ENCODE results near the gene GALNT9.
"Not testable (repeated sequence)": the region's sequence is repeated elsewhere in the genome, so short reads cannot be mapped to it uniquely, and the experiment has no call there.

The GALNT9 gene

GRCh38 chr12:132258543-132258942 lies 70.8 kb downstream of the GALNT9 start:
- H3K27me3 Mint-ChIP-seq (ENCODE audit: low read depth), result no peaks in the 10 kb centered on the region
- no peaks in the 10 kb centered on the region for H3K9me3 Mint-ChIP-seq
- H3K4me3 Mint-ChIP-seq, result no peak overlapping the region

GRCh38 chr12:132257955-132258490 lies 71.4 kb downstream of the GALNT9 start:
- H3K4me3 Mint-ChIP-seq, result no peak overlapping the region
- no peaks in the 10 kb centered on the region for H3K36me3 Mint-ChIP-seq (ENCODE audit: low read depth)
- H3K4me1 Mint-ChIP-seq (ENCODE audit: low read depth), result no peaks in the 10 kb centered on the region
- no peak overlapping the region for H3K27ac Mint-ChIP-seq
- H3K9me3 Mint-ChIP-seq, result no peaks in the 10 kb centered on the region
- H3K27me3 Mint-ChIP-seq (ENCODE audit: low read depth), result no peaks in the 10 kb centered on the region
- DNase-seq (ENCODE audit: low spot score), result no peak

More at GRCh38 chr12:132258543-132258942, 70.8 kb downstream of the GALNT9 start:
- no peak for DNase-seq (ENCODE audit: low spot score)
- Mint-ChIP-seq H3K27ac (no peak overlapping the region), H3K36me3 (ENCODE audit: low read depth) (no peaks in the 10 kb centered on the region), H3K4me1 (ENCODE audit: low read depth) (no peaks in the 10 kb centered on the region)

- no peak for DNase-seq (ENCODE audit: low spot score)
- Mint-ChIP-seq H3K9me3 (no peaks in the 10 kb centered on the region), H3K4me1 (ENCODE audit: low read depth) (no peaks in the 10 kb centered on the region), H3K36me3 (ENCODE audit: low read depth) (no peaks in the 10 kb centered on the region), H3K27ac (no peak overlapping the region), H3K27me3 (ENCODE audit: low read depth) (no peaks in the 10 kb centered on the region), H3K4me3 (no peak overlapping the region)
Observed at GRCh38 chr12:132257206-132257954, 72.0 kb downstream of the GALNT9 start.

- Mint-ChIP-seq H3K4me1 (ENCODE audit: low read depth) (no peaks in the 10 kb centered on the region), H3K9me3 (no peaks in the 10 kb centered on the region), H3K27me3 (ENCODE audit: low read depth) (no peaks in the 10 kb centered on the region), H3K4me3 (no peak overlapping the region), H3K27ac (no peak overlapping the region), H3K36me3 (ENCODE audit: low read depth) (no peaks in the 10 kb centered on the region)
- no peak for DNase-seq (ENCODE audit: low spot score)
Observed at GRCh38 chr12:132256646-132257045, 72.7 kb downstream of the GALNT9 start.

GRCh38 chr12:132255642-132256041 lies 73.7 kb downstream of the GALNT9 start:
- Mint-ChIP-seq H3K27ac (no peak overlapping the region), H3K9me3 (no peaks in the 10 kb centered on the region), H3K27me3 (ENCODE audit: low read depth) (no peaks in the 10 kb centered on the region), H3K36me3 (ENCODE audit: low read depth) (no peaks in the 10 kb centered on the region), H3K4me3 (no peak overlapping the region), H3K4me1 (ENCODE audit: low read depth) (no peaks in the 10 kb centered on the region)
- no peak for DNase-seq (ENCODE audit: low spot score)

- H3K36me3 Mint-ChIP-seq (ENCODE audit: low read depth), result no peaks in the 10 kb centered on the region
- H3K27ac Mint-ChIP-seq, result no peak overlapping the region
- H3K4me1 Mint-ChIP-seq (ENCODE audit: low read depth), result no peaks in the 10 kb centered on the region
- H3K9me3 Mint-ChIP-seq, result no peaks in the 10 kb centered on the region
- H3K4me3 Mint-ChIP-seq, result no peak overlapping the region
- H3K27me3 Mint-ChIP-seq (ENCODE audit: low read depth), result no peaks in the 10 kb centered on the region
- no peak for DNase-seq (ENCODE audit: low spot score)
Observed at GRCh38 chr12:132253698-132254480, 75.5 kb downstream of the GALNT9 start.

- not testable (repeated sequence) for H3K9me3 Mint-ChIP-seq; H3K36me3 Mint-ChIP-seq (ENCODE audit: low read depth)
Observed at GRCh38 chr12:132252981-132253380, 76.4 kb downstream of the GALNT9 start.

GRCh38 chr12:132251741-132252490 lies 77.5 kb downstream of the GALNT9 start:
- Mint-ChIP-seq H3K9me3 (no peaks in the 10 kb centered on the region), H3K4me1 (ENCODE audit: low read depth) (no peaks in the 10 kb centered on the region), H3K27ac (no peak overlapping the region), H3K4me3 (no peak overlapping the region), H3K27me3 (ENCODE audit: low read depth) (no peaks in the 10 kb centered on the region), H3K36me3 (ENCODE audit: low read depth) (no peaks in the 10 kb centered on the region)
- DNase-seq (ENCODE audit: low spot score), result no peak

More at GRCh38 chr12:132252981-132253380, 76.4 kb downstream of the GALNT9 start:
- H3K27me3 Mint-ChIP-seq (ENCODE audit: low read depth); DNase-seq (ENCODE audit: low spot score); H3K4me3 Mint-ChIP-seq; H3K27ac Mint-ChIP-seq; H3K4me1 Mint-ChIP-seq (ENCODE audit: low read depth): not testable (repeated sequence)

- no peak overlapping the region for H3K4me3 Mint-ChIP-seq
- H3K9me3 Mint-ChIP-seq, result no peaks in the 10 kb centered on the region
- DNase-seq (ENCODE audit: low spot score), result no peak
- H3K36me3 Mint-ChIP-seq (ENCODE audit: low read depth), result no peaks in the 10 kb centered on the region
- H3K27ac Mint-ChIP-seq, result no peak overlapping the region
- H3K4me1 Mint-ChIP-seq (ENCODE audit: low read depth), result no peaks in the 10 kb centered on the region
- H3K27me3 Mint-ChIP-seq (ENCODE audit: low read depth), result no peaks in the 10 kb centered on the region
Observed at GRCh38 chr12:132251310-132251709, 78.1 kb downstream of the GALNT9 start.

- no peak overlapping the region for H3K4me3 Mint-ChIP-seq
- no peaks in the 10 kb centered on the region for H3K4me1 Mint-ChIP-seq (ENCODE audit: low read depth)
- no peak for DNase-seq (ENCODE audit: low spot score)
- H3K27ac Mint-ChIP-seq, result no peak overlapping the region
- H3K36me3 Mint-ChIP-seq (ENCODE audit: low read depth), result no peaks in the 10 kb centered on the region
- H3K27me3 Mint-ChIP-seq (ENCODE audit: low read depth), result no peaks in the 10 kb centered on the region
- no peaks in the 10 kb centered on the region for H3K9me3 Mint-ChIP-seq
Observed at GRCh38 chr12:132250707-132251106, 78.7 kb downstream of the GALNT9 start.

GRCh38 chr12:132249689-132250478 lies 79.5 kb downstream of the GALNT9 start:
- no peaks in the 10 kb centered on the region for H3K9me3 Mint-ChIP-seq
- DNase-seq (ENCODE audit: low spot score), result no peak
- H3K27ac Mint-ChIP-seq, result no peak overlapping the region
- no peaks in the 10 kb centered on the region for H3K4me1 Mint-ChIP-seq (ENCODE audit: low read depth)
- H3K36me3 Mint-ChIP-seq (ENCODE audit: low read depth), result no peaks in the 10 kb centered on the region
- H3K27me3 Mint-ChIP-seq (ENCODE audit: low read depth), result no peaks in the 10 kb centered on the region
- no peak overlapping the region for H3K4me3 Mint-ChIP-seq

- H3K27me3 Mint-ChIP-seq (ENCODE audit: low read depth), result no peaks in the 10 kb centered on the region
- no peak for DNase-seq (ENCODE audit: low spot score)
- no peak overlapping the region for H3K4me3 Mint-ChIP-seq
- no peaks in the 10 kb centered on the region for H3K4me1 Mint-ChIP-seq (ENCODE audit: low read depth)
- H3K36me3 Mint-ChIP-seq (ENCODE audit: low read depth), result no peaks in the 10 kb centered on the region
- no peak overlapping the region for H3K27ac Mint-ChIP-seq
- H3K9me3 Mint-ChIP-seq, result peaks cover 4% of the 10 kb centered on the region
Observed at GRCh38 chr12:132248453-132249167, 80.8 kb downstream of the GALNT9 start.

Measured in T-helper 2 cell treated with Interferon-gamma antibody and Interleukin-4, amounts not matched to agents 5 μg/mL and 100 μg/mL, for 36 hours (primary cell).